Activated T-helper 9 cell treated with anti-CD3 and anti-CD28 coated beads, Interleukin-2, amount 50 U/mL, for 16 hours (primary cell): ENCODE data around the gene RFX1.
"Not testable (repeated sequence)": the region's sequence is repeated elsewhere in the genome, so short reads cannot be mapped to it uniquely, and the experiment has no call there.

ENCODE experiments used
- DNase-seq: peaks from one replicate; pipeline ENCODE4 v3.0.0-alpha.2; 2020; ENCODE audit warnings: low read depth

The RFX1 gene

DNA sequence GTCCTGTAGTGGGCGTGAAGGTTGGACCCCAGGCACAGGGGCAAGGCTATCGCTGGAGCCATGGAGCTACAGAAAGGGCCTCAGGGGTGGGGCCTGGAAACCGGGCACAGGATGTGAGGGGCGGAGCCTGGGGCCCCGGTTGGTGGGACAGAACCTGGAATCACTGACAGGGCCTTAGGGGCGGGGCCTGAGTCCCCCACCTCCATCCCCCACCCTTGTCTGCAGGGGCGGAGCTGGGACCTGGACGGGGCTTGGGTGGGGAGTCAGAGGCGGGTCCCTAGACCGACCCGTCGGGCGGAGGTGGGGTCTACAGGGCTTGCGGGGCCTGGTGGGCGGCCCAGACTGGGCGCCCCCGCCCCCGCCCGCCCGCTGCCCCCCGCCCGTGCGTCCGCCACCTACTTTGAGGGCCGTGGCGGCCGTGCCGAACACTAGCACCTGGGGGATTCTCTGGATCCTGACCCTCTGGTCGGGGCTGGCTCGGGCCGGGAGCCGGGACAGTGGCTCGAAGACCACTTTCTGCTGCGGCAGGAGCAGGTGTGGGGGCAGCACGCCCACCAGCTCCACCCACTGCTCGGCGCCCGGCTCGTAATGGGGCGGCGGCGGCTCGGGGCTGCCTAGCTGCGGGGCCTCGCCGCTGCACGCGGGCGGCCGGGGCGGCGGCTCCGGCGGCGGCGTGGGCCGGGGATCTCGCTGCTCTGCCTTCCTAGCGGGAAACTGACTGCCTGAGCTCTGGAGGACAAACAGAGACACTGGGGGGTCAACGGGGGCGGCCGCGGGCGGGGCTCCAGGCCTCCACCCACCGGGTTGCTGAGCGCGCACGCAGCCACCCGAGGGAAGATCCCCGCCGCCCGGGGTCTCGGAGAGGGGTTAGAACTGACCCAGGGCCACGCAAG is 27.5 kb downstream of the RFX1 start:
- DNase-seq: no peak

DNA sequence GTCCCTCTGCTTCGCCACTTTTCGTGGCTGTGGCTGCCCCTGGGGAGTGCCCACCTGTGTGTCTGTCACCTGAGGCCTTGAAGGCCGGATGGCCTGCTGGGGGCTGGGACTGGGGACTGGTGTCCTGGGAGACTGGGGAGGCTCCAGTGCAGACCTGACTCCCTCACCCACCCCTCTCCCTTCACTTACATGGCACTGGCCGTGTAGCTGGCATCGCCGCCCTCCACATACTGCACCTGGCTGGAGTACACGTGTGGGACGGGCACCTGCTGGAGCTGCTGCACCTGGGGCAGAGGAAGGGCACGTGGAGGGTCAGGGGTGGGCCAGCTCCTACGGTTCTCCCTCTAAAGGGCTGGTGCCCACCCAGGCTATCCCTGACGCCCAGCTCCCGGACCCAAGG is 28.3 kb downstream of the RFX1 start:
- no peak for DNase-seq

DNA sequence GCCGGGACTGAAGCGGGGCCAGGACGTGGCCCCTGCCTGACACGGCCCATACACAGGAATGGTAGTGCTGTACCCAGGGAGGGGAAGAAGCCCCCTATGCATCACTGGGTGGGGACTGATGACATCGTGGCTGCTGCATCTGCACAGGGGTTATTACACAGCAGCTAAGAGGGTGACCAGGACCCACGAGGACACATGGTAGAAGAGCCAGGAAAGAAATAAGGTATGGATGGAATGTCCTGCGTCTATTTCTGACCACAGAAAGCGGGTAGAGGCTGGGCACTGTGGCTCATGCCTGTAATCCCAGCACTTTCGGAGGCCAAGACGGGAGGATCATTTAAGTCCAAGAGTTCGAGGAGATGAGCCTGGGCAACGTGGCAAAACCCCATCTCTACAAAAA is 29.7 kb downstream of the RFX1 start:
- no peak for DNase-seq

DNA sequence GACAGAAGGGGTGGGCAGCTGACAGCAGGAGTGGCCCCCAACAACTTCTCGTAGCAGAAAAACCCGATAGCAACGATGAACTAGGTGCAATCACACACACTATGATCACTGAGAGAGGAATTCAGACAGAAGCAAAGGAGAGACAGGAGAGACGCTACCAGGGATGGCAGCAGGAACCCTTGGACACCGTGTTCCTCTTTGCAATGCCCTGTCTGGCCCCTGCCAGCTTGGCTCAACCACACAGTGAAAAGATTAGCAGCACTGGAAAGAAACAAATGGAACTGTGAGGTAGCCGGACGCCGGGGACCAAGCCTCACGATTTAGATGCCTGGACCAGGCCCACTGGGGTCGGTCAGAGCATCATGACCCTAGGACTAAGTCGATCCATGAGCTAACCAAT is 30.2 kb downstream of the RFX1 start:
- no peak for DNase-seq

DNA sequence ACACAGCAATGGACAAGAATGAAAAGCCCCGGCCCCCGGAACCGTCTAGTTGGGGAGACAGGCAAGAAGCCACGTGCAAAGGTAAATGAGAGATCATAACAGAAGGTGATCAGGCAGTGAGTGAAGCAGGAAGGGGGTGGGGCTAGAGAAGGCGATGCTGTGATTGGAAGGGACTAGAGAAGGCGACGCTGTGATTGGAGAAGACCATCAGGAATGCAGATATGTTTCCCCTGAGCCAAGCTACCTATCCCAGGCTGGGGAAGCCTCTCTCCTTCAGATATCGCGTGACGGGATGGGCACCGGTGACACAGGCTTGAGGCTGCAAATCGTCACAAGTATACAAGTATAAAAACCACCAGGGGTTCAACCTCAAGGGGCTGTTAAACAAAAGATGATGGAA is 32.0 kb downstream of the RFX1 start:
- no peak for DNase-seq

DNA sequence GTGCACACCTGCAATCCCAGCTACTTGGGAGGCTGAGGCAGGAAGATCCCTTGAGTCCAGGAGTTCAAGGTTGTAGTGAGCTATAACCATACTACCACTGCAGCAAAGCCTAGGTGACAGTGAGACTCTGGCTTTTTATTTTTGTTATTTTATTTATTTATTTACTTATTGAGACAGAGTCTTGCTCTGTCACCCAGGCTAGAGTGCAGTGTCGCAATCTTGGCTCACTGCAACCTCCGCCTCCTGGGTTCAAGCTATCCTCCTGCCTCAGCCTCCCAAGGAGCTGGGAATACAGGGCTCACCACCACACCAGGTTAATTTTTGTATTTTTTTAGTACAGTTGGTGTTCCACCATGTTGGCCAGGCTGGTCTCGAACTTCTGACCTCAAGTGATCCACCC is 32.6 kb downstream of the RFX1 start:
- DNase-seq: not testable (repeated sequence)

DNA sequence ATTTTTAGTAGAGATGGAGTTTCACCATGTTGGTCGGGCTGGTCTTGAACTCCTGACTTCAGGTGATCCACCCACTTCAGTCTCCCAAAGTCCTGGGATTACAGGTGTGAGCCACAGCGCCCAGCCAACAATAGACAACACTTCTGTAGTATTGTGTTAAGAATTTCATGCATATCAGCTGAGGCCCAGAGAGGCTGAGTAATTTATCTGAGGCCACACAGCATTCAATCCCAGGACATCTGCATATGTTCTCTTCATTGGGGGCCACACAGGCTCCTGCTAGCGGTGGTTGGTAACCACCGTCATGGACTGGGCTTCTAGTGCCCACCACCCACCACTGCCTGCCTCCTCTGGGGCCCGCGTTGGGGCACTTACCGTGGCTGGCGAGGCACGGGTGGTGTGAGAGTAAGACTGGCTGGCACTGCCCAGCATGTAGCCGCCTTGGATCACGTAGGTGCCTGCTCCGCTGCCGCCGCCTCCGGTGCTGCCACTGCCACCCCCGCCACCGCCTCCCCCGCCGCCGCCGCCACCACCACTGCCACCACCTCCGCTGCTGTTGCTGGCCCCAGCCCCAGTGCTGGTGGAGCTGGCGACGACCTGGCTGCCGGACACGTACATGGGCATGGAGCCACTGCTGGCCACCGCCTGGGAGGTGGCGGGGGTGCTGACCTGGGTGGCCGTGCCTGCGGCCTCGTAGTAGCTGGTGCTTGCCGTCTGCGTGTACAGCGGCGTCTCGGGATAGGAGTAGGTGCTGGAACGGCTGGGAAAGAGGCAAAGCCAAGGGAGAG is 33.6 kb downstream of the RFX1 start:
- no peak for DNase-seq

DNA sequence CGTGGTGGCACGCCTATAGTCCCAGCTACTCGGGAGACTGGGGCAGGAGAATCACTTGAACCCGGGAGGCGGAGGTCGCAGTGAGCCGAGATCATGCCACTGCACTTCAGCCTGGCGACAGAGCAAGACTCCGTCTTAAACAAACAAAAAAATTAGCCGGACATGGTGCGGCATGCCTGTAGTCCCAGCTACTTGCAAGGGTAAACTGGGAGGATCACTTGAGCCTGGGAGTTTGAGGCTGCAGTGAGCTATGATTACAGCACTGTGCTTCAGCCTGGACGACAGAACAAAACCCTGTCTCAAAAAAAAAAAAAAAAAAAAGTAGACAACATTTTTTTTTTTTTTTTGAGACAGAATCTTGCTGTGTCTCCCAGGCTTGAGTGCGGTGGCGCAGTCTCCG is 34.3 kb downstream of the RFX1 start:
- not testable (repeated sequence) for DNase-seq

DNA sequence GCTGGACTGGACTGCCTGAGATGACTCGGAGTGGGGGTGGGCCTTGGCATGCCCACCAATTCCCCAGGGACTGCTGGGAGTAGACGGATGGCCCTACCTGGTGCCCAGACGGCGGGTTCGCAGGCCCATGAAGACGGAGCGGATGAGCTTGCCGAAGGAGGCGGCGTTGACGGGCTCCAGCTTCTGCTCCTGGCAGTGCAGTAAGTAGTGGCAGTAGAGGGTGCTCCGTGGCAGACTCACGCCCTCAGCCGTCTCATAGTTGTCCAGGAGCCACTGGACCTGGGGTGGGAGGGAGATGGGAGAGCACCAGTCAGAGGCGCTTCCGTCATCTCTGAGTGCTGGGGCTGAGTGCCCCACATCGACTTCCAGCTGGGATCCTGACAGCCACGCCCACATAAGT is 36.2 kb downstream of the RFX1 start:
- DNase-seq: no peak

DNA sequence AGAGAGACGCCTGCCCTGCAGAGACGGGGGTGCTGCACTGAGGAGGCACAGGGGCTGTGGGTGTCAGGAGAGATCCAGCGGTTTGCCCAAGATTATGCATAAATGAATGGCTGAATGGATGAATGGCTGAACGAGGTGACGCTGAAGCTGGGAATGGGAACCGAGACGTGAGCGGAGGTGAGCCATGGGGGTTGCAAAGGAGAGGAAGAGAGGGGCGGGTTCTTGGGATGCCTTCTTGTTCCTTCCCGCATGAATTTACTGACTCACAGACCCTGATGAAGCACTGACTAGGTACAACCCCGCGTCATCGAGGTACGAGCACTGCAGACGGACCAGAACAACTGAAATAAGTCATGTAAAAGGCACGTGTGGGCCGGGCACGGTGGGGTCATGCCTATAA is 37.1 kb downstream of the RFX1 start:
- no peak for DNase-seq

DNA sequence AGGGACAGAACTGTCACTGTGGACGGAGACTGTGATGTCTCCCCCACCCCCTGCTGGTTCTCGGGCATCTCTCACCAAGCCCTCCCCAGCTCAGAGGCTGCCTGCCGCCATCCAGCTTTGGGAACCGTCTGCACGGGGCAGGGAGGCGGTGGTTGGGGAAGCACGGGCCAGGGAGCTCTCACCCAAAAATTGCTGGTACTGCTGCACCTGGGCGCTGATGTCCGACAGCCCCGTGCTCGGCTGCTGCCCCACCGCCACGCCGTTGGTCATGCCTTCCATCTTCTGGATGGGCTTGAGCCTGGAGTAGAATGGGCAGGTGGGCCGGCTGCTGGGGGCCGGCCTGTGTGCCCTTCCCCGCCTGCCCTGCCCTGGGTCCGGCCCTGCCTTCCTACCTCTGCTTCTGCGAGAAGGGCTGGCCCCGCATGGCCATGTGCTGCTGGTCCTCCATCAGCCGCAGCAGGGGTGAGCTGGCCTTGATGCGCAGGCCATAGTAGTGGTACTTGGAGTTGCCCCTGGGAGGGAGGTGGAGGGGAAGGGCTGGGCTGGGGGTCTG is 37.7 kb downstream of the RFX1 start:
- DNase-seq: no peak

DNA sequence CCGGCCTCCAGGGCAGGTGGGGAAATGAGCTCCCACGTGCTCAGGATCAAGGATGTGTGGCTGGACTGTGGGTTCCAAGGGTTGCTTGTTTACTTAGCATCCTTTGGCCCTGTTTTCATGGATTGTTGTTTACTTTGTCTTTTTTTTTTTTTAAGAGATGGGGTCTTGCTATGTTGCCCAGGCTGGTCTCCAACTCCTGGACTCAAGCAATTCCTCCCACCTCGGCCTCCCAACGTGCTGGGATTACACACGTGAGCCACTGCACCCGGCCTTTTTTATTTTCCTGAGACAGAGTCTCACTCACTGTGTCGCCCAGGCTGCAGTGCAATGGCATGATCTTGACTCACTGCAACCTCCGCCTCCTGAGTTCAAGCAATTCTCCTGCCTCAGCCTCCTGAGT is 38.9 kb downstream of the RFX1 start:
- not testable (repeated sequence) for DNase-seq

DNA sequence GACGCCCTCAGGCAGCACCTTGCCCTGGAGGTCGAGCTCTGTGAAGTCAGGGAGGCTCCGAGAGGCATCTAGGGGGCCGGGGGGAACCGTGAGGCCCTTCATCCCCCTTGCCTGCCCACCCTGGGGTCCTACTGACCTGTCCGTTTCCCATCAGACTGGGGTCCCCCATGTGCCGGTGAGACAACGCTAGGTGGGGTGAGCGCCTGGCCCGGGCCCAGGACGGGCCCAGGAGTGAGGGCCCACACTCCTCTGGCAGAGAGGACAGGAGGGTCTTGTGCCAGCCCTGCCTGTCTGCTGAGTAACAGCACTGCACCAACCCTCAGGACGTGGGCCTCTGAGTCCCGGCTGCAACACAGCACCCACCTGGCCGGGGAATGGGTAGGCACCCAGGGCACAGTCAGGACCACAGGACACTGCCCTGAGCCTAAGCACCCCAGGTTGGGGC is 39.4 kb downstream of the RFX1 start:
- no peak for DNase-seq

DNA sequence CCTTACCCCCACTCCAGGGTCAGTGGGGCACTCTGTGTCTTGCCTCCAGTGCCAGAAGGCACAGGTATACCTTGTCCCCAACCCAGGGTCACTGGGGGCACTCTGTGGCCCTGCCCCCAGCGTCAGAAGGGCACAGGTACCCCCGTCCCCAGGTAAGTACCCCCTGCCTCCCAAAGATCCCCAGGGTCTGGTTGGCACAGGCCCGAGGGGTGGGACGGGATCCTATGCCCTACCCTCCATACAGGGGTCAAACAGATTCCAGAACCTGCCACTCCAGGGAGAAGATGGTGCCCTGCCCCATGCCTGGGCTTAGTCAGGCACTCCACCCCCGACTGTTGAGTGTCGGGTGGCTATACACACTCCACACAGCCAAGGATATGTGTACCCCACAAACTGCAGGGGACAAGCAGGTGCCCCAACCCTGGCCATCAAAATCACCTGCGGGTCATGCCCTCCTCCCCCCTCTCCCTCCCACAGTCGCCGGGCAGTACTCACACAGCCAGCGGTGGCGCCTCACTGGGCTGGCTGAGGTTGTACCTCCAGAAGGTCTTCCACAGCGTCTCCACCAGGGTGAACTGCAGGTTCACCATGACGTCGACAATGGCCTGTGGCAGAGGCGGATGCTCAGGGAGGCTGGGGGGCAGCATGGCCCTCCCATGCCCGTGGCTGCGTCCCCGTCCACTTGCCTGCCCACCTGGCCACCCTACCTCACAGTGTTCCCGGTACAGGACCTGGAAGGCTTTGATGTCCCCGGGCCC is 40.0 kb downstream of the RFX1 start:
- DNase-seq: no peak

DNA sequence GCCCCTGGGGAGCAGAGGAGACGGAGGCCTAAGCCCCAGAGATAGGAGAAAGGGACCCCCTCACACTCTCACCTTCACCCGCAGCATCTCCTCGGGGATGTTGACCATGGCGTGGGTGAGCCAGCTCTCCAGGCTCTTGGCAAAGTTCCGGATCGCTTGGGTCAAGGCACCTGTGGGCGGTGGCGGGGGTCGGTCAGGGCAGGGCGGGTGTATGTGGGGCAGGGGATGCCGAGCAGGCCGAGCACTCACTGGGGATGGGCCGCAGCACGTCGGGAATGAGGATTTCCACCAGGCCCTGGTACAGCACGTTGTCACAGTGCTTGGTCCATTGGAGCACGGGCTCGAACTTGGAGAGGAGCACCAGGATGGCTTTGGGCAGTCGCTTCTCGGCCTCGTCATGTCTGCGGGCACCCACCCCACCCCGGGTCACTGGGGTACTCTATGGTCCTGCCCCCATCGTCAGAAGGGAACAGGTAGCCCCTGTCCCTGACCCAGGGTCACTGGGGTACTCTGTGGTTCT is 40.7 kb downstream of the RFX1 start:
- no peak for DNase-seq

DNA sequence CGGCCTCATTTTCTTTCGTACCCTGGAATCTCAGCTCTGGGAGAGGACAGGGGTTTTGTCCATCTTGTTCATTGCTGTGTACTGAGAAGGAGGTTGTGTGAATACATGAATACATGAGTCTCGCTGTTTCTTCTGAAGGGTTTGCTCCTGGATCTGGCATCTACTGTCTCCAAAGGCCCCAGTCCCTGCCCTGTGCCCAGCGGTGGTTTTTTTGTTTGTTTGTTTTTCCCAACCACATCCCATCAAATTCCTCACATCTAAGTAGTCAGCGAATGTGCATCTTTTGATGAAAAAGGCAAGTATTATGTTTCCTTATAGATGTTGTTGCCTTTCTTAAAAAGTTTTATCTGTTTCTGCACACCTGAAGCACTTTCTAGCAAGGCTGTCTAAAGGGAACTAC is 41.3 kb downstream of the RFX1 start:
- no peak for DNase-seq

DNA sequence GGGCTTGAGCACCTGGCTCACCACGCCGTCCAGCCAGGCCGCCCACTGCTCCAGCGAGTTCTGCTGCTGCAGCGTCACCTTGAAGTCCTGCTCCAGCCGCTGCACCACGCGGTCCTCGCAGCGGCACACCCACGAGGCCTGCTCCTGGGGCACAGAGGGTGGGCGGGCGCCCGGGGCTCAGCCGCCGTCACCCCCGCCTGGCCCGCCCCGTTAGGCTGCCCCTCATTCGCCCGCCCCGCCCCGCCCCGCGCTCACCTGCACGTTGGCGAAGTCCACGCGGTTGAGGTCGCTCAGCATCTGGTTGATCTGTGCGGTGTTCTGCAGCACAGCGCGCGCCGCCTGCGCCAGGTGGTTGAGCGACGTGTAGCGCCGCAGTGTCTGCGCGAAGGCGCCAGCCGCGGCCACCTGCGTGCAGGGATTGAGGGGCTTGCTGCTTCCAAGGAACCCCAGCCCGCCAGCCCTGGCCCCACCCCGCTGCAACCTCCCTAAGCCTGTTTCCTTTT is 42.5 kb downstream of the RFX1 start:
- DNase-seq: no peak

DNA sequence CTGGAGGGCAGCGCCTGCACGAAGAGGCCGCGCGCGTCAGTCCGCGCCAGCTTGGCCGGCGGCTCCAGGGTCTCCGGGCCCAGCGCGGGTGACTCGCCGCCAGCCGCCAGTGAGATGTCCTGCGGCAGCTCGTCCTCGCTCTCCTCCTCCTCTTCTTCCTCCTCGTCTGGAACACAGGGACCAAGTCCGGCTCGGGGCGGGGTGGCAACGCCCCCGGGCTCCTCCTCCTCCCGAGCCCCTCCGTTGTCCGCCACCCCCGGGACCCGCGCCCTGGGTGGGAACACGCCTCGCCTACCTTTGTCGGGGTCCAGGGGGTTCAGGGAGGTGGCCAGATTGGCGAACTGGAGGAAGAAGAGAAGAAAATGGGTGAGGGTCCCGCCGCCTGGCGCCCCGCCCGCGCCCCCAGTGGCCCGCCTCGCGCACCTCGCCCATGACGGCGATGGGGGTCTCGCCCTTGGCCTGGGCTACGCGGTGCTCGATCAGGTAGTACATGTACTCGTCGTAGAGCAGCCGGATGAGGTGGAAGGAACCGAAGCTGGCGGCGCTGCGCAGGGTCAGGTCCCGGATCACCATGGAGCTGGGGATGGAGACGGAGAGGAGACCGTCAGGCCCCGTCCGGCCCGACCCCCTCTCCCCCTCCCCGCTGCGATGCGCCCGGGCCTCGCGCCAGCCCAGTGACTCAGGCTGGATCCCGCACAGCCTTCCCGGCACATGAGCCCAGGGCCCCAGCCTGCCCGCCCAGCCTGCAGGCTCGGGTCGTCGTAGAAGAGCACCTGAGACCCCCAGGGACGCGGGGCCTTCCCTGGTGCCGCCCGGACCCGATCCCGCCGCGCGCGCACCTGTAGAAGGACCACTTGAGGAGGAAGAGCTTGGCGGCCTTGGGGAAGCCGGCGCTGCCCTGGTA is 43.2 kb downstream of the RFX1 start:
- no peak for DNase-seq

DNA sequence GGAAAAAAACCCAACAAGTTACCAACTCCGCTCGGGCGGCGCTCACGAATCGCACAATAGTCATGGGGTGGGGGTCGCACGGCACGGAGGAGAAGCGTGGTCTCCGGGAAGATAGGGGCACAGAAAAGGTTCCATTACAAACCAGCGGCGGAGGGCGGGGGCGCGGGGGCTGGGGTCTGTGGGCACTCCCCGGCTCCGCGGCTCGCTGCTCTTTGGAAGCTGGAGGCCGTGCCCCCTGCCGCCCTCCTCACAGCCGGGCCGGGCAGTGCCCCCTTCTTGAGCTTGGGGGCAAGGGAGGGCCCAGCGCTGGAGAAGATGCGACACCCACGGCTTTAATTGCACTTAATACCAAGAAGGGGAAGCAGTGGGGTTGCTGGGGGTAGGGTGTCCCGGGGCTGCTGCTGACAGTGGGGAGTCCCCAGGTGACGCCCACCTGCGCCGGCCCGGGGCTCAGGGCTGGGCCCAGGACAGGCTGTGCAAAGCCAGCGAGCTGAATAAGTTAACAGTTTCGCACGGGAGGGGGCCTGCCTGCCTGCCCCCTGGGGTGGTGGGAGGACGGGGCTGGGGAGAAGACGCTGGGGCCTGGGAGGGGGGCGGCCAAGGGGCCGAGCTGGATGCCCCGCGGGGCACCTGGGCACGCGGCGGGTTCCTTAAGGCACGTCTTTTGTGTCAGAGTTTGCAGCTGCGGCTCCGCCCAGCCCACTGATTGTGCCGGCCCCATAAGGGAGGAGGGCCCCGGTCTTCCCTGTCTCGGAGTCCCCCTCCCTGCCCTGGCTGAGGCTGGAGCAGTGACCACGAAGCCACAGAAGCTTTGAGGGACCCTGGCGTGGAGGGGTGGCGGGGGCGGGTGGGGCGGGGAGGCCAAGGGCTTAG is 44.1 kb downstream of the RFX1 start:
- no peak for DNase-seq
